GM18505 (cell line): ENCODE results near the gene NXPE1.

Experiments used
- ATAC-seq: cut with Tn5 transposase; IDR thresholded peaks from one replicate; pipeline ENCODE4 v1.9.1; 2021; ENCODE audit not compliant: unreplicated experiment
- POLR2A ChIP-seq: IDR thresholded peaks from 4 replicates; pipeline ENCODE4 v1.6.1; 2011; ENCODE audit warnings: borderline replicate concordance; ENCODE audit not compliant: insufficient read depth, insufficient read length; ENCODE audit errors: extremely low read depth

NXPE1 gene

GRCh38 chr11:114594703-114595102 is 35.0 kb upstream of the NXPE1 start:
- ATAC-seq: no peak
- TF ChIP-seq POLR2A: no peak

GRCh38 chr11:114587398-114587953 is 27.8 kb upstream of the NXPE1 start:
- no peak for TF ChIP-seq POLR2A
- no peak for ATAC-seq

- no peak for ATAC-seq
- no peak for TF ChIP-seq POLR2A
Observed at GRCh38 chr11:114586797-114587196, 27.1 kb upstream of the NXPE1 start.

GRCh38 chr11:114571712-114572111 is 12.0 kb upstream of the NXPE1 start:
- no peak for TF ChIP-seq POLR2A
- ATAC-seq: no peak

- no peak for ATAC-seq
- TF ChIP-seq POLR2A: no peak
Observed at GRCh38 chr11:114569801-114570200, 10.1 kb upstream of the NXPE1 start.

- no peak for TF ChIP-seq POLR2A
- no peak for ATAC-seq
Observed at GRCh38 chr11:114566276-114566675, 6.6 kb upstream of the NXPE1 start.

GRCh38 chr11:114564831-114565230 is 5.2 kb upstream of the NXPE1 start:
- ATAC-seq: no peak
- no peak for TF ChIP-seq POLR2A

GRCh38 chr11:114563077-114563476 is 3.4 kb upstream of the NXPE1 start:
- ATAC-seq: no peak
- TF ChIP-seq POLR2A: no peak

- no peak for TF ChIP-seq POLR2A
- no peak for ATAC-seq
Observed at GRCh38 chr11:114562166-114562916, 2.7 kb upstream of the NXPE1 start.

- no peak for TF ChIP-seq POLR2A
- ATAC-seq: no peak
Observed at GRCh38 chr11:114556135-114556534, 3.5 kb downstream of the NXPE1 start.

- no peak for ATAC-seq
- TF ChIP-seq POLR2A: no peak
Observed at GRCh38 chr11:114553642-114554041, 6.0 kb downstream of the NXPE1 start.

GRCh38 chr11:114551060-114551459 is 8.6 kb downstream of the NXPE1 start:
- ATAC-seq: no peak
- no peak for TF ChIP-seq POLR2A

- TF ChIP-seq POLR2A: no peak
- ATAC-seq: no peak
Observed at GRCh38 chr11:114525682-114526081, 34.0 kb downstream of the NXPE1 start.

GRCh38 chr11:114524122-114524521 is 35.6 kb downstream of the NXPE1 start:
- no peak for TF ChIP-seq POLR2A
- ATAC-seq: no peak
